HEK293T (cell line): ENCODE results near the gene SLAMF9.

Source experiments
- CTCF ChIA-PET: fragments of 350-600 bp; formaldehyde crosslinking; extraction: SDS; loops from one replicate; lab custom pipeline; 2021; ENCODE audit warnings: antibody characterized with exemption, inconsistent platforms; lab: Yijun Ruan, JAX
- POLR2A ChIA-PET: fragments of 350-600 bp; formaldehyde crosslinking; extraction: SDS; loops from one replicate; lab custom pipeline; 2020; ENCODE audit warnings: antibody characterized with exemption, inconsistent platforms; lab: Yijun Ruan, JAX
- DNase-seq: peaks from one replicate; pipeline ENCODE4 v3.0.0; 2012; ENCODE audit warnings: mixed read lengths; ENCODE audit errors: extremely low spot score
- ARNT ChIP-seq: fragments of 450-650 bp; IDR thresholded peaks from 2 replicates; pipeline ENCODE4 v1.6.1; 2017; ENCODE audit warnings: mild to moderate bottlenecking
- BHLHE40 ChIP-seq: fragments of 450-650 bp; IDR thresholded peaks from 2 replicates; pipeline ENCODE4 v1.6.1; 2016; ENCODE audit warnings: mild to moderate bottlenecking, moderate library complexity, borderline replicate concordance
- CTBP1 ChIP-seq: fragments of 450-650 bp; IDR thresholded peaks from 2 replicates; pipeline ENCODE4 v1.6.1; 2016; ENCODE audit warnings: borderline replicate concordance
- ELF4 ChIP-seq: fragments of 450-650 bp; IDR thresholded peaks from 2 replicates; pipeline ENCODE4 v1.6.1; 2017; ENCODE audit warnings: antibody characterized with exemption
- FOXA1 ChIP-seq: fragments of 450-650 bp; IDR thresholded peaks from 2 replicates; pipeline ENCODE4 v1.6.1; 2016; ENCODE audit warnings: mild to moderate bottlenecking
- FOXK2 ChIP-seq: fragments of 450-650 bp; IDR thresholded peaks from 2 replicates; pipeline ENCODE4 v1.6.1; 2016; ENCODE audit warnings: mild to moderate bottlenecking
- FOXM1 ChIP-seq: fragments of 450-650 bp; IDR thresholded peaks from 2 replicates; pipeline ENCODE4 v1.6.1; 2017; ENCODE audit warnings: mild to moderate bottlenecking, borderline replicate concordance
- HDGF ChIP-seq: fragments of 450-650 bp; IDR thresholded peaks from 2 replicates; pipeline ENCODE4 v1.6.1; 2017; ENCODE audit warnings: antibody characterized with exemption, borderline replicate concordance
- L3MBTL2 ChIP-seq: fragments of 450-650 bp; conservative IDR thresholded peaks from 2 replicates; pipeline ENCODE4 v1.6.1; 2016; ENCODE audit warnings: mild to moderate bottlenecking
- LEF1 ChIP-seq: fragments of 450-650 bp; IDR thresholded peaks from 2 replicates; pipeline ENCODE4 v1.6.1; 2017; ENCODE audit warnings: mild to moderate bottlenecking, borderline replicate concordance
- NFRKB ChIP-seq: fragments of 450-650 bp; IDR thresholded peaks from 2 replicates; pipeline ENCODE4 v1.6.1; 2016; ENCODE audit warnings: mild to moderate bottlenecking, moderate library complexity
- SP1 ChIP-seq: fragments of 450-650 bp; IDR thresholded peaks from 2 replicates; pipeline ENCODE4 v1.6.1; 2017
- SUZ12 ChIP-seq: fragments of 450-650 bp; IDR thresholded peaks from 2 replicates; pipeline ENCODE4 v1.6.1; 2016; ENCODE audit warnings: mild to moderate bottlenecking
- TARDBP ChIP-seq: fragments of 450-650 bp; IDR thresholded peaks from 2 replicates; pipeline ENCODE4 v1.6.1; 2016
- ZNF384 ChIP-seq: fragments of 450-650 bp; IDR thresholded peaks from 2 replicates; pipeline ENCODE4 v1.6.1; 2016
- TF ChIP-seq, protein P1 (sequence below): fragments of 450-650 bp; IDR thresholded peaks from 2 replicates; pipeline ENCODE4 v1.6.1; 2016

Gene SLAMF9

DNA sequence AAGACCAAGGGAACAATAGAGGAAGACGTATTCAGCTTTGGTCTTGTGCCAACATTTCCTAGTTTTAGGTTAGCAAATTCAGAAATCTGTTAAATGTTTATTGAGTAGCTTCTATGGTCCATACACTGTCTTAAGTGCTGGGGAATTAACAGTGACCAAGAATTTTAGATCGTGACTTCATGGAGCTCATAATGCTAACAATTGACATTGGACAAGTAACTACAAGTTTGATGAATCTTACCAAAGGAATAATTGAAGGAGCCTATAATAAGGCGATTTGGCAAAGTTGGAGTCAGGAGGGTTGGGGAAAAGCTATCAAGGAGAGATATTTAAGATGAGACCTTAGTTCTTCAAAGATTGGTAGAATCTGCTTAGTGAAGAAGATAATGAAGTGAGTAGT is 1.4 kb upstream of the SLAMF9 start:
- DNase-seq, result no peak
- POLR2A ChIA-PET, result interaction anchor here (1.2 kb wide), 1 partner anchor 9 kb away, joined by 3 read pairs; no protein-coding TSS in a partner anchor
- no peak for TF ChIP-seq SP1
- TF ChIP-seq SUZ12, result no peak
- TF ChIP-seq L3MBTL2, result no peak
- no peak for TF ChIP-seq BHLHE40
- TF ChIP-seq ZNF384, result no peak
- no peak for TF ChIP-seq FOXM1
- TF ChIP-seq HDGF, result no peak
- CTCF ChIA-PET, result no interaction called here

- TF ChIP-seq FOXA1 (no peak), LEF1 (no peak), ELF4 (no peak), ZNF384 (no peak), HDGF (no peak), FOXK2 (no peak), L3MBTL2 (no peak), ARNT (no peak), NFRKB (no peak), BHLHE40 (no peak), SP1 (no peak), FOXM1 (no peak), CTBP1 (no peak), SUZ12 (no peak), TARDBP (no peak)
- TF ChIP-seq, protein P1, sequence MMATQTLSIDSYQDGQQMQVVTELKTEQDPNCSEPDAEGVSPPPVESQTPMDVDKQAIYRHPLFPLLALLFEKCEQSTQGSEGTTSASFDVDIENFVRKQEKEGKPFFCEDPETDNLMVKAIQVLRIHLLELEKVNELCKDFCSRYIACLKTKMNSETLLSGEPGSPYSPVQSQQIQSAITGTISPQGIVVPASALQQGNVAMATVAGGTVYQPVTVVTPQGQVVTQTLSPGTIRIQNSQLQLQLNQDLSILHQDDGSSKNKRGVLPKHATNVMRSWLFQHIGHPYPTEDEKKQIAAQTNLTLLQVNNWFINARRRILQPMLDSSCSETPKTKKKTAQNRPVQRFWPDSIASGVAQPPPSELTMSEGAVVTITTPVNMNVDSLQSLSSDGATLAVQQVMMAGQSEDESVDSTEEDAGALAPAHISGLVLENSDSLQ, result no peak
- ChIA-PET CTCF (no interaction called here), POLR2A (interaction anchor here (1.7 kb wide), 1 partner anchor 19 kb away, joined by 4 read pairs; no protein-coding TSS in a partner anchor)
Observed at GRCh38 chr1:159952932-159953331, 1.1 kb downstream of the SLAMF9 start.

DNA sequence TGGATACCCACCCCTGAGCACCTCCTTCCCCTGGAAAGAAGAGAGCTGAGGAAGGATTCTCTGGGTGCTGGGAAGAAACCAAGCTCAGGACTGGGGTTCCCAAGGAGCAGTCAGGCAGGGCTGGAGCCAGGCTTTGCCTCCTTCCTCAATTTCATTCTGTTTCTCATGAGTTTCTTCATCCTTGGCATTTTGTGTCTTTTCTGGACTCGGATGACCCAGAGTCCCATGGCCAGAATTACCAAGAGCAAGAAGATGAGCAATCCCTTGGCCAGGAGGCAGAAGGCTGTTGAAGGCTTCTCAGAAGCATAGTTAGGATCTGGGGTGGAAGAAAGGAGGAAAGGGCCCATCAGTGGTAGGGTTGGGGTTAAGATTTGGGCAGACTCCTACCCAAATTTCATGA is 2.5 kb downstream of the SLAMF9 start:
- no peak for DNase-seq
- TF ChIP-seq NFRKB, result no peak
- CTCF ChIA-PET, result interaction anchor here (0.9 kb wide), 1 partner anchor 56 kb away, joined by 3 read pairs; no protein-coding TSS in a partner anchor
- POLR2A ChIA-PET, result interaction anchor here (0.7 to 1.7 kb wide), 2 partner anchors 20 to 130 kb away, joined by 3 to 4 read pairs; no protein-coding TSS in a partner anchor

More at GRCh38 chr1:159952932-159953331, 1.1 kb downstream of the SLAMF9 start:
- DNase-seq, result no peak

DNA sequence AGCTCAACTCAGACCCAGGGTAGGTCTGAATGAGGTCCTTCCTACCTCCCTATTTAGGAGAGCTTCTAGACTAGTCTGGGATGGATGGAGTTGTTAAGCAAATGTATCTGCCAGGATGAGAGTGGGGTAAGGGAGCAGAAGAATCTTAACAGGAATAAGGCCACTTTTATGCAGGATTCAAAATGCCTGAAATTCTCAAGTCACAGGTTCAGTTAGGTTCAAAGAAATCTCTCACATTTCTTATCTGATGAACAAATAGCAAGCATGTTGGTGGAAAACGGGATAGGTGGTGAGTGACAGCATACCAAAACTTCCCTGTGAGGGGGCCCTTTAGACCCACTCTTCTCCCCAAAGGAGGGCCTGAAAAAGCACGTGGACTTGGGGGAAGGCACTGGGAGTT is 3.0 kb downstream of the SLAMF9 start:
- DNase-seq, result no peak
- CTCF ChIA-PET, result no interaction called here
- TF ChIP-seq TARDBP, result no peak
- TF ChIP-seq, protein P1, result no peak
- TF ChIP-seq BHLHE40, result no peak
- TF ChIP-seq ARNT, result no peak
- no peak for TF ChIP-seq LEF1
- TF ChIP-seq L3MBTL2, result no peak
- TF ChIP-seq SUZ12, result no peak
- TF ChIP-seq ELF4, result no peak
- POLR2A ChIA-PET, result interaction anchor here (0.7 kb wide), 1 partner anchor 129 kb away, joined by 3 read pairs; no protein-coding TSS in a partner anchor

DNA sequence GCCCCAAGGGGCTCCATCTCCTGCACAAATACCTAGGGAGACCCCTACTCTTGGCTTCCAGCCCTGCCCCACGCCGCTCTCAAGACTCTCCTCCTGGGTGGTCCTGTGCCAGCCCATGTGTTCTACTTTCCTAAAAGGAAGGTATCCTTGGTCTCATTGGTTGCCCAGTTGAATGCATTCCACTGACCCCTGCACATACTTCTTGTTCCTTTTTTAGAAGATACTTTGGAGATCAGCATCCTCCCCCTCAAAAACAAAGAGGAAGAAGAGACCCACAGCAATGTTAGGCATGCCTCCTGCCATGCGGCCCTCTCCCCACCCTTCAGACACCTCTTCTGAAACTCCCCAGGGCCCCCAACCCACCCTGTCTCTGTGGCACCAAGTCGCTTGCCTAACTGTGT is 4.1 kb downstream of the SLAMF9 start:
- DNase-seq, result no peak
- no peak for TF ChIP-seq FOXK2
- TF ChIP-seq ELF4, result no peak
- TF ChIP-seq SUZ12, result no peak
- no peak for TF ChIP-seq FOXA1
- ChIA-PET CTCF (no interaction called here), POLR2A (no interaction called here)

DNA sequence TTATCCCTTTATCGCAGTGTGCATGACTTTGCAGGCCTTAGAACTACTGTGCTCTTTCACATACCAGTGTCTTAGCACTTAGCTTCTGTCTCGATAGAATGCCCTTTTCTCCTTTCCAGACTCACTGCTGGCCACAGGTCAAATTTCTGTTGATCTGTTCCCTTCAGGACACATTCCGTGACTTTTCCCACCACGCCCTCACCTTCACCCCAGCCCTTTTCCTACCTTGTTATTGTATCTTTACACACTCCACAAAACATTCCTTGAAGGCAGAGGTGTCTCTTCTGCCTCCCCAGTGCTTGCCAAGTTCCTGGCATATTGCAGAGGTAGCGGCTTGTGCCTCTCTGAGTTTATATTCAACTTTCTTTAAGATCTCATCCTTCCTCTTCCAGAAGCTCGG is 4.9 kb downstream of the SLAMF9 start:
- TF ChIP-seq CTBP1 (no peak), SP1 (no peak), HDGF (no peak), FOXK2 (no peak), BHLHE40 (no peak), ZNF384 (no peak), L3MBTL2 (no peak), TARDBP (no peak), FOXM1 (no peak), ARNT (no peak), SUZ12 (no peak), LEF1 (no peak), NFRKB (no peak), ELF4 (no peak), FOXA1 (no peak)
- TF ChIP-seq, protein P1, result no peak
- DNase-seq, result no peak
- POLR2A ChIA-PET, result no interaction called here
- CTCF ChIA-PET, result no interaction called here

DNA sequence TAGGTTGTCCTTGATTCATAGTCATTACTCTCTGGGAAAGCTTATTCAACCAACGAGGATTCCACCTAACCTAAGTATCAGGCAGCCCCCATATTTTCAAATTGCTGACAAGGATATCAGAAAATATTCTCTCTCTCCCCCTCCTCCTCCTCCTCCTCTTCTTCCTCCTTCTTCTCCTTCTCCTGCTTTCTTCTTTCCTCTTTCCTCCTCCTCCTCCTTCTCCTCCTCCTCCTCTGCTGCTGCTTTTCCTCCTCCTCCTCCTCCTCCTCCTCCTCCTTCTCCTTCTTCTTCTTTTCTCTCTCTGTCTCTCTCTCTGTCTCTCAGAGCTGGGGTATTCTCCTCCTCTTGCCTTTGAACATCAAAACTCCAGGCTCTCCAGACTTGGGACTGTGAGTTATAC is 6.1 kb downstream of the SLAMF9 start:
- no peak for DNase-seq
- ChIA-PET POLR2A (no interaction called here), CTCF (interaction anchor here (0.5 kb wide), 1 partner anchor 165 kb away, joined by 3 read pairs; no protein-coding TSS in a partner anchor)
- TF ChIP-seq FOXA1 (no peak), FOXK2 (no peak), FOXM1 (no peak), HDGF (no peak), ZNF384 (no peak)
